Natural killer cell (primary cell): ENCODE measurements around the gene PERCC1. TPM values are rescaled to one million over a fixed set of nuclear protein-coding genes. Genes with fewer than 3 reads are reported as not detected.
A peak's percentile ranks its signal among the peaks of the same experiment; 100 is the strongest.

Experiments
- ATAC-seq, 3 donors: fragments of 150-1000 bp in 2 of 3; fragments of 200-7000 bp in 1 of 3; cut with Tn5 transposase; 1 replicate in 1 of 3; 2 replicates in 2 of 3; pipeline ENCODE4 v1.10.0; 2021; ENCODE audit warnings: mild to moderate bottlenecking in 2 of 3, moderate library complexity in 2 of 3
- DNase-seq, 2 donors: peaks; one replicate each; pipeline versions ENCODE4 v3.0.0 to v3.0.0-alpha.2; 2013 to 2021; ENCODE audit warnings: mixed read lengths in 1 of 2
- H3K27ac ChIP-seq: one replicate; pipeline ENCODE4 v1.5.1; 2013; ENCODE audit warnings: mild to moderate bottlenecking, low read length
- H3K27me3 ChIP-seq: one replicate; pipeline ENCODE4 v1.6.1; 2013; ENCODE audit warnings: low read length; ENCODE audit not compliant: control insufficient read depth, insufficient read depth
- H3K36me3 ChIP-seq: one replicate; pipeline ENCODE4 v1.6.1; 2013; ENCODE audit warnings: low read length; ENCODE audit not compliant: control insufficient read depth, insufficient read depth
- H3K4me1 ChIP-seq: one replicate; pipeline ENCODE4 v1.6.1; 2013; ENCODE audit warnings: low read length; ENCODE audit not compliant: control insufficient read depth, insufficient read depth
- H3K4me3 ChIP-seq: one replicate; pipeline ENCODE4 v1.5.1; 2013; ENCODE audit warnings: low read length
- H3K9me3 ChIP-seq: one replicate; pipeline ENCODE4 v1.6.1; 2013; ENCODE audit warnings: low read length; ENCODE audit not compliant: control insufficient read depth, insufficient read depth
- H3K27ac Mint-ChIP-seq, 2 donors: one replicate each; pipeline ENCODE4 v1.8.0; 2022; ENCODE audit warnings: mild to moderate bottlenecking in 2 of 2, mixed read lengths in 2 of 2, moderate library complexity in 1 of 2
- H3K27me3 Mint-ChIP-seq, 2 donors: one replicate each; pipeline ENCODE4 v1.8.0; 2022; ENCODE audit warnings: low read depth in 2 of 2, mixed read lengths in 2 of 2
- H3K36me3 Mint-ChIP-seq: one replicate; pipeline ENCODE4 v1.8.0; 2022; ENCODE audit warnings: mixed read lengths
- H3K4me1 Mint-ChIP-seq, 2 donors: one replicate each; pipeline ENCODE4 v1.8.0; 2022; ENCODE audit warnings: mixed read lengths in 2 of 2
- H3K4me3 Mint-ChIP-seq: one replicate; pipeline ENCODE4 v1.8.0; 2022; ENCODE audit warnings: mild to moderate bottlenecking, moderate library complexity, mixed read lengths
- H3K9me3 Mint-ChIP-seq, 2 donors: one replicate each; pipeline ENCODE4 v1.8.0; 2022; ENCODE audit warnings: mixed read lengths in 2 of 2
- CTCF ChIP-seq: fragments of 200-600 bp; IDR thresholded peaks from one replicate; pipeline ENCODE4 v1.8.0; 2022; ENCODE audit warnings: antibody characterized with exemption
- WGBS: methylation state at CpG from one replicate; pipeline ENCODE4 v1.1.7; 2013; ENCODE audit warnings: missing lambda C conversion rate; ENCODE audit not compliant: insufficient coverage; 5-methylcytosine and 5-hydroxymethylcytosine counted together
- intact Hi-C: fragments of 100-400 bp; cut with micrococcal nuclease; formaldehyde crosslinking; loops from one replicate; pipeline ENCODE4 v1.14.2; 2022
- total RNA-seq, 4 donors: library from RNA; stranded (reverse); fragments of 120-200 nt in 1 of 4; gene quantifications; one replicate each; pipeline versions ENCODE4 v1.2.3 to v1.2.4, GENCODE V29; 2013 to 2022

The PERCC1 gene
- total RNA-seq, 3 donors from 2014 or later (not counting 1 experiment from before 2014, with no cell fraction given), result 0.68 to 0.96 (median 0.83) TPM

- Histone ChIP-seq H3K27me3 (no peaks in the 10 kb centered on the region), H3K4me3 (no peak overlapping the region), H3K4me1 (no peaks in the 10 kb centered on the region), H3K36me3 (peaks cover 52% of the 10 kb centered on the region), H3K9me3 (no peaks in the 10 kb centered on the region), H3K27ac (no peak overlapping the region)
- ATAC-seq (peak in 1 of 3 donors; percentile 12), DNase-seq (no peak)
- Mint-ChIP-seq H3K4me3 (no peak overlapping the region), H3K9me3 (no peaks in the 10 kb centered on the region), H3K4me1 (peaks cover 0 to 10% of the 10 kb centered on the region in 2 donors), H3K27me3 (no peaks in the 10 kb centered on the region), H3K27ac (peak overlapping the region in 1 of 2 donors; percentile 58), H3K36me3 (no peaks in the 10 kb centered on the region)
- intact Hi-C loops, result no loop called here
- TF ChIP-seq CTCF, result no peak
- WGBS, result 96% methylated on average over 34 of the region's 34 CpGs
Measured at GRCh38 chr16:1451702-1452392, 21.0 kb downstream of the PERCC1 start.

DNA sequence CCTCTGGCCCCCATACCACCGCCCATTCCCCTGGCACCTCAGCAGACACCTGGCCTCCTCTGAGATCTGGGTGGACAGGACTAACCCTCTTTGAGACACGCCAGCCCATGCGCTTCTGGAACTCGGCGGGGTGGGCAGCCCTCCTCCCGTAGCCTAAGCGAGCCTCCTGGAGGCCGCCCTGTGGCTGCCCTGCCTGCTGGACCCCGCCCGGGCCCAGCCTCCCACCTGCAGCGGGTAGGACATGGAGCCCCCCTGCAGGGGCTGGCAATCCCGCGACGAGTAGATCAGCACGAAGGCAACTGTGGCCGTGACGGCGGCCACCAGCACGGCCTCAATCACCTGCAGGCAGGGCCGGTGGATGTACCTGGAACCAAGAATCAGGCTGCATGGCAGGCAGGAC lies 21.7 kb downstream of the PERCC1 start:
- no peak overlapping the region for H3K4me3 ChIP-seq
- no peaks in the 10 kb centered on the region for H3K4me1 ChIP-seq
- H3K9me3 ChIP-seq, result no peaks in the 10 kb centered on the region
- ATAC-seq, result no peak
- no peak overlapping the region for H3K4me3 Mint-ChIP-seq
- H3K36me3 Mint-ChIP-seq, result no peaks in the 10 kb centered on the region
- 97% methylated on average over 20 of the region's 20 CpGs for WGBS
- peaks cover 0 to 10% of the 10 kb centered on the region in 2 donors for H3K4me1 Mint-ChIP-seq
- DNase-seq, result no peak
- no peak for TF ChIP-seq CTCF
- no peaks in the 10 kb centered on the region for H3K27me3 ChIP-seq
- no peaks in the 10 kb centered on the region for H3K9me3 Mint-ChIP-seq
- no peak overlapping the region for H3K27ac ChIP-seq
- no peaks in the 10 kb centered on the region for H3K27me3 Mint-ChIP-seq
- peaks cover 52% of the 10 kb centered on the region for H3K36me3 ChIP-seq
- intact Hi-C loops, result no loop called here
- no peak overlapping the region for H3K27ac Mint-ChIP-seq

- 98% methylated on average over 19 of the region's 19 CpGs for WGBS
- no peak overlapping the region for H3K27ac ChIP-seq
- H3K27me3 ChIP-seq, result no peaks in the 10 kb centered on the region
- ATAC-seq, result no peak
- no peaks in the 10 kb centered on the region for H3K9me3 ChIP-seq
- TF ChIP-seq CTCF, result no peak
- H3K4me1 ChIP-seq, result peaks cover 5% of the 10 kb centered on the region
- no peak overlapping the region for H3K27ac Mint-ChIP-seq
- H3K27me3 Mint-ChIP-seq, result no peaks in the 10 kb centered on the region
- no peaks in the 10 kb centered on the region for H3K36me3 Mint-ChIP-seq
- H3K36me3 ChIP-seq, result peaks cover 54% of the 10 kb centered on the region
- no peak overlapping the region for H3K4me3 ChIP-seq
- intact Hi-C loops, result no loop called here
- no peak for DNase-seq
- peaks cover 0 to 10% of the 10 kb centered on the region in 2 donors for H3K4me1 Mint-ChIP-seq
- no peak overlapping the region for H3K4me3 Mint-ChIP-seq
- no peaks in the 10 kb centered on the region for H3K9me3 Mint-ChIP-seq
Measured at GRCh38 chr16:1453316-1453715, 22.4 kb downstream of the PERCC1 start.

- Histone ChIP-seq H3K36me3 (peaks cover 48% of the 10 kb centered on the region), H3K27ac (no peak overlapping the region), H3K4me3 (no peak overlapping the region), H3K4me1 (peaks cover 9% of the 10 kb centered on the region), H3K9me3 (no peaks in the 10 kb centered on the region), H3K27me3 (no peaks in the 10 kb centered on the region)
- Mint-ChIP-seq H3K4me3 (no peak overlapping the region), H3K36me3 (no peaks in the 10 kb centered on the region), H3K27me3 (no peaks in the 10 kb centered on the region), H3K4me1 (peaks cover 0 to 10% of the 10 kb centered on the region in 2 donors), H3K9me3 (no peaks in the 10 kb centered on the region), H3K27ac (no peak overlapping the region)
- ATAC-seq, result no peak
- no peak for TF ChIP-seq CTCF
- no peak for DNase-seq
- intact Hi-C loops, result no loop called here
- whole genome bisulfite sequencing, result 90% methylated on average over 17 of the region's 17 CpGs
Measured at GRCh38 chr16:1454561-1454960, 23.7 kb downstream of the PERCC1 start.
